Stomach (tissue), 9 donors: ENCODE results near the gene SPATA33. TPM values are rescaled to one million over a fixed set of nuclear protein-coding genes. Genes with fewer than 3 reads are reported as not detected.

Experiments used
- DNase-seq, 2 donors: peaks; one replicate each; pipeline versions ENCODE4 v3.0.0 to v3.0.0-alpha.2; 2013 to 2019
- H3K27ac ChIP-seq, 5 donors: fragments of 200-600 bp in 4 of 5; sonication (generic) in 4 of 5; one replicate each; pipeline ENCODE4 v1.5.1; 2013 to 2019; ENCODE audit warnings: mild to moderate bottlenecking in 1 of 5, moderate library complexity in 1 of 5
- H3K27me3 ChIP-seq, 3 donors: fragments of 200-600 bp; sonication (generic); one replicate each; pipeline ENCODE4 v1.5.1; 2017 to 2019; ENCODE audit warnings: mixed run types in 1 of 3
- H3K36me3 ChIP-seq, 4 donors: fragments of 200-600 bp; sonication (generic); 1 replicate in 3 of 4; 2 replicates in 1 of 4; pipeline ENCODE4 v1.5.1; 2016 to 2019
- H3K4me1 ChIP-seq, 4 donors: fragments of 200-600 bp; sonication (generic); one replicate each; pipeline ENCODE4 v1.5.1; 2016 to 2019
- H3K4me3 ChIP-seq, 4 donors: fragments of 200-600 bp; sonication (generic) in 3 of 4; one replicate each; pipeline ENCODE4 v1.5.1; 2016 to 2019; ENCODE audit warnings: mild to moderate bottlenecking in 1 of 4
- H3K9me3 ChIP-seq, 4 donors: fragments of 200-600 bp; sonication (generic); one replicate each; pipeline ENCODE4 v1.5.1; 2016 to 2019
- EP300 ChIP-seq: sonication (generic); formaldehyde crosslinking; IDR thresholded peaks from one replicate; pipeline ENCODE4 v1.6.1; 2017; ENCODE audit warnings: antibody characterized with exemption
- POLR2A ChIP-seq, 4 donors: fragments of 450-650 bp; IDR thresholded peaks; one replicate each; pipeline ENCODE4 v1.6.1; 2016; ENCODE audit warnings: antibody characterized with exemption in 4 of 4, control low read depth in 2 of 4, mild to moderate bottlenecking in 1 of 4, moderate library complexity in 1 of 4
- POLR2AphosphoS5 ChIP-seq, 3 donors: sonication (generic); formaldehyde crosslinking; IDR thresholded peaks; one replicate each; pipeline ENCODE4 v1.6.1; 2016; ENCODE audit warnings: antibody characterized with exemption in 3 of 3
- WGBS, 5 donors: extraction: QIAGEN DNeasy Blood & Tissue Kit in 3 of 5; methylation state at CpG; one replicate each; pipeline versions ENCODE4 v1.1.5 to v1.1.7; 2013 to 2018; 5-methylcytosine and 5-hydroxymethylcytosine counted together
- intact Hi-C: fragments of 100-400 bp; cut with DNase I; formaldehyde crosslinking; loops from one replicate; pipeline ENCODE4 v1.15.1; 2023; ENCODE audit warnings: low total_unique reads
- polyA plus RNA-seq, 3 donors: library from polyadenylated mRNA; stranded (reverse); fragments of 200-250 nt; gene quantifications; one replicate each; pipeline ENCODE4 v1.2.3, GENCODE V29; 2013
- total RNA-seq, 5 donors: library from RNA; depleted of rRNA; stranded (reverse); fragments of >200 nt; gene quantifications; one replicate each; pipeline versions ENCODE4 v1.1.0 to v1.2.3, GENCODE V29; 2014 to 2016
- TF ChIP-seq, protein P1 (sequence below), 7 experiments: fragments of 450-650 bp in 4 of 7; fragments of 200-600 bp in 3 of 7; sonication (generic) in 3 of 7; IDR thresholded peaks; one replicate each; pipeline ENCODE4 v1.5.1; 2016 to 2019; ENCODE audit warnings: antibody characterized with exemption in 7 of 7, control low read depth in 2 of 7, mild to moderate bottlenecking in 1 of 7
- donor health status: healthy with polysubstance abuse.
- donor health status: Bipolar disorder and iron deficiency.
- donor health status: healthy.

The SPATA33 gene
- total and polyA plus RNA-seq, 8 donors, result 3.2 to 181 (median 11.1) TPM

DNA sequence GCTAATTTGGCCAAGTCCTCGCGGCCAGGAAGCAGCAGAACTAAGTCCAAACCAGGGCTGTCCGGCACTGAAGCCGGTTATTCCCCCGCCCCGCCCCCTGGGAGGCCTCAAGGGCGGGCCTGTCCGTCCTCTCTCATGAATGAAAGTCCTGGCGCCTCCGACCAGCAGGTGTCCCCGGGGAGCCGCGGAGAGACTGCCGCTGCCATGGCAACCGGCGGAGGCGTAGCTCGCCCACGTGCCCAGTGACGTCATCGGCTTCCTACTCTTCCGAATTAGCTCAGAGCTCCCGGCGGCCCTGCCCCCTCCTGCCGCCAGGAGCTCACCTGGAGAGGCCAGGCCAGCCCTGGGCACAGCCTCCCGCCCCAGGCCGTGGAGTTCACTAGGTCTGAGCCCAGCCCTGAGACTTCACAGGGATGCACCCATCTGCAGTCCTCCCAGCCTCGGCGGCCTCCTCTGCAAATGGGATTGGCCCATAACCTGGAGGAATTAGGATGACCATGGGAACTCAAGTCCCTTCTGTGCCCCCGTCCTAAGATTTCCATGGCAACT, 42.5 kb downstream of the SPATA33 start:
- Histone ChIP-seq H3K4me3 (peak overlapping the region; percentile 70 to 80 (median 74)), H3K27ac (peak overlapping the region; percentile 89 to 99 (median 94)), H3K9me3 (no peaks in the 10 kb centered on the region), H3K4me1 (peaks cover 28 to 56% (median 41%) of the 10 kb centered on the region in 4 donors), H3K27me3 (peaks cover 0 to 29% (median 0%) of the 10 kb centered on the region in 3 donors), H3K36me3 (peaks cover 0 to 30% (median 28%) of the 10 kb centered on the region in 4 donors)
- intact Hi-C loops, result loop anchor here (10.0 kb wide), 1 partner anchor 165 kb away; no protein-coding TSS in a partner anchor
- TF ChIP-seq, protein P1, sequence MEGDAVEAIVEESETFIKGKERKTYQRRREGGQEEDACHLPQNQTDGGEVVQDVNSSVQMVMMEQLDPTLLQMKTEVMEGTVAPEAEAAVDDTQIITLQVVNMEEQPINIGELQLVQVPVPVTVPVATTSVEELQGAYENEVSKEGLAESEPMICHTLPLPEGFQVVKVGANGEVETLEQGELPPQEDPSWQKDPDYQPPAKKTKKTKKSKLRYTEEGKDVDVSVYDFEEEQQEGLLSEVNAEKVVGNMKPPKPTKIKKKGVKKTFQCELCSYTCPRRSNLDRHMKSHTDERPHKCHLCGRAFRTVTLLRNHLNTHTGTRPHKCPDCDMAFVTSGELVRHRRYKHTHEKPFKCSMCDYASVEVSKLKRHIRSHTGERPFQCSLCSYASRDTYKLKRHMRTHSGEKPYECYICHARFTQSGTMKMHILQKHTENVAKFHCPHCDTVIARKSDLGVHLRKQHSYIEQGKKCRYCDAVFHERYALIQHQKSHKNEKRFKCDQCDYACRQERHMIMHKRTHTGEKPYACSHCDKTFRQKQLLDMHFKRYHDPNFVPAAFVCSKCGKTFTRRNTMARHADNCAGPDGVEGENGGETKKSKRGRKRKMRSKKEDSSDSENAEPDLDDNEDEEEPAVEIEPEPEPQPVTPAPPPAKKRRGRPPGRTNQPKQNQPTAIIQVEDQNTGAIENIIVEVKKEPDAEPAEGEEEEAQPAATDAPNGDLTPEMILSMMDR (IDR thresholded peaks at IDR 0.05), result peak in 6 of 7 experiments; percentile 43 to 91 (median 76)
- TF ChIP-seq POLR2AphosphoS5 (IDR thresholded peaks at IDR 0.05), result peak; percentile 59 to 84 (median 66)
- no peak for TF ChIP-seq POLR2A (IDR thresholded peaks at IDR 0.05)
- no peak for TF ChIP-seq EP300
- WGBS, 5 donors, result 0 to 1% (median 1%) methylated on average over 11 to 30 of the region's 30 CpGs
- peak; percentile 99 to 100 for DNase-seq

DNA sequence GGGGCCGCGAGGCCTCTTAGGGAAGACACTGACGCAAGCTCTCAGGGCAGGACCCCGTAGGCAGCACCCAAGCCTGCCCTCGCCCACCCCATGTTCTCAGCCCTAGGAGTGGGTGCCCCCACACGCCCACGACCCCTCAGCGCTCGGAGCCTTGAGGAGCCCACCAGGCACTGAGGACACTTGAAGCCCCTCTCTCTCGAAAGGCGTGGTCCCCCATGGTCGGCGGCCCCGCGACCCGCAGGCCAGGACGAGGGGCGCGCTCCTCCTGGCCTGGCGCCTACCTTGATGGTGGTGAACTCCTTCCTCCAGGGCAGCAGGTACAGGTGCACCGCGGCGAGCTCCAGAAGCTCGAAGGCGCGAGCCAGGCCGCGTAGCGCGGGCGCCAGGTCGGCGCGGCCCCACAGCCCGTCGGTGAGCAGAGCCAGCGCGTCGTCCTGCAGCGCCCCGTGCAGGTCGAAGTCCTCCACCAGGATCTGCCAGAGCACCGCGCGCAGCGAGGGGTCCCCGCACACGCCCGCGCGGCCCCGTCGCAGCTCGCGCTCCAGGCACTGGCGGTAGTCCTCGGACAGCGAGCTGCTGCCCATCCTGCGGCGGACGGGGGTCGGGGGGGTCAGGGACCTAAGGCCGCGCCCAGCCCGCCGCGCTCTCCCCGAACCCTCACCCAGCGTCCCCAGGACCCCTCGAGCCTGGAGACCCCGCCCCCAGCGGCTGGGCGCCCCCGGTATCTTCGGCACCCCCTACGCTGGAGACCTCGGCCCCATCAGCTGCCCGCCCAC, 43.2 kb downstream of the SPATA33 start:
- DNase-seq, result peak; percentile 76 to 92
- peaks cover 0 to 29% (median 0%) of the 10 kb centered on the region in 3 donors for H3K27me3 ChIP-seq
- peak overlapping the region; percentile 89 to 99 (median 94) for H3K27ac ChIP-seq
- peaks cover 28 to 53% (median 44%) of the 10 kb centered on the region in 4 donors for H3K4me1 ChIP-seq
- TF ChIP-seq, protein P1 (IDR thresholded peaks at IDR 0.05), result peak in 1 of 7 experiments; percentile 4
- TF ChIP-seq POLR2AphosphoS5 (IDR thresholded peaks at IDR 0.05) (peak in 2 of 3 donors; percentile 18 to 41), EP300 (no peak)
- no peaks in the 10 kb centered on the region for H3K9me3 ChIP-seq
- intact Hi-C loops, result loop anchor here (10.0 kb wide), 1 partner anchor 164 kb away; no protein-coding TSS in a partner anchor
- H3K4me3 ChIP-seq, result peak overlapping the region; percentile 70 to 80 (median 74)
- WGBS, 5 donors, result 1 to 2% (median 1%) methylated on average over 41 to 78 of the region's 78 CpGs; no CpG with 5 or more reads in 1 of the 5 donors
- H3K36me3 ChIP-seq, result peaks cover 0 to 24% (median 21%) of the 10 kb centered on the region in 4 donors

DNA sequence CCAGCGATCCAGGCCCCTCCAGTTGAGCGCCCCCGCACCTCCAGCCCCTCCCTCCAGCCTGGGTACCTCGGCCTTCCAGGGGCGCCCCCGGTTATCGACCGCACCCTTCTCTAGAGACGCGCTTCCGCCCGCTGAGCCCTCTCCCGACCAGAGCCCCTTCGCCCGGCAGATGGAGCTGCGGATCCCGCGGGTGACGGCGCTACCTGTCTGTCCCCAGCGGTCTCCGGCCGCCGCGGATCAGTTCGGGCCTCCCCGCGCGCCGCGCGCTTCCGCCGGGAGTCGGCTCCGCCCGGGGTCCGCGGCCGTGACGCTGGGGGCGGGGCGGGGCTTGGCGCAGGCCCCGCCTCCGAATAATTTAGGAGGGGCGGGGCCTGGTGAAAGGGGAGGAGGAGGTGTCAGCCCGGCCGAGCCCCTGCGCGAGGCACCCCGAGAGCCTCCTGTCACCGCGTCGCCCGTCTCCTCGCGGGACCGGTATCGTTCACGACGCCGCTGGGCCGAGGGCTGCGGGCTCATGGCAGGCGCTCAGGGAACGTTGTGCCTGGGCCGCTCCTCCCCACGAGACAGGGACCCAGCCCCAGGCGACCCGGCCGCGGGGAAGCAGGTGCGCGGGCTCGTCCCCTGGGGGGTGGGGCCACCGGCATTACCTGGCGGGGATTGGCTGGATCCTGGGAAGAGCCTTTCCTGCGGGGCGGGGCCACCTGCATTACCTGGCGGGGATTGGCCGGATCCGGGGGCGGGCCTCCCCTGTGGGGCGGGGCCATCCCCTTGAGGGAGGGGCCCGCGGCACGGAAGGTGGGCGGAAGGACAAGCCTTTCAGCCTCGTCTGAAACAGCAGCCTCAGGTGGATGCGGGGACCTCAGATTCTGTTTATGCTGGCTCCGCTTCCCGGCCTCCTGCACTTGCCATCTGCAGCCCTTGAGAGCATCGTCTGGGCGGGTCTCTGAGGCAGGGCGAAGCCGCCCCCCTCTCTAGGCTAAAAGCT, 44.1 kb downstream of the SPATA33 start, which contains the start of gene SPATA2L:
TSS of gene SPATA2L (minus strand) at position 281 of the 982 bp plus-strand sequence. CDS start 473 bp downstream, outside the sequence.
- WGBS, 5 donors, result 1 to 3% (median 1%) methylated on average over 27 to 97 of the region's 97 CpGs
- Histone ChIP-seq H3K27ac (peak within 1 kb of the TSS; percentile 89 to 99 (median 94)), H3K9me3 (no peaks in the 10 kb centered on the region), H3K27me3 (peaks cover 0 to 29% (median 0%) of the 10 kb centered on the region in 3 donors), H3K36me3 (peaks cover 0 to 15% (median 13%) of the 10 kb centered on the region in 4 donors), H3K4me3 (peak within 1 kb of the TSS; percentile 70 to 80 (median 74)), H3K4me1 (peaks cover 28 to 54% (median 44%) of the 10 kb centered on the region in 4 donors)
- peak in 2 of 4 donors; percentile 45 to 47 for TF ChIP-seq POLR2A (IDR thresholded peaks at IDR 0.05)
- TF ChIP-seq, protein P1 (IDR thresholded peaks at IDR 0.05), result peak in 1 of 7 experiments; percentile 30
- TF ChIP-seq EP300, result no peak
- TF ChIP-seq POLR2AphosphoS5 (IDR thresholded peaks at IDR 0.05), result peak; percentile 25 to 92 (median 82)
- intact Hi-C loops, result loop anchor here (10.0 kb wide), 1 partner anchor 163 kb away; no protein-coding TSS in a partner anchor
- DNase-seq, result peak; percentile 98
